Hepatocyte (in vitro differentiated cells): ENCODE data around the gene BTG1. TPM values are rescaled to one million over a fixed set of nuclear protein-coding genes. Genes with fewer than 3 reads are reported as not detected.

ENCODE experiments used
- DNase-seq: peaks from one replicate; pipeline ENCODE4 v3.0.0-alpha.2; 2016; ENCODE audit warnings: low spot score
- H2AFZ ChIP-seq: fragments of 200-600 bp; sonication (generic); 2 replicates; pipeline ENCODE4 v1.6.0; 2016; ENCODE audit warnings: antibody characterized with exemption, mild to moderate bottlenecking
- H3K27ac ChIP-seq: fragments of 200-600 bp; sonication (generic); 2 replicates; pipeline ENCODE4 v1.5.1; 2016; ENCODE audit warnings: mild to moderate bottlenecking
- H3K27me3 ChIP-seq: fragments of 200-600 bp; sonication (generic); 2 replicates; pipeline ENCODE4 v1.6.1; 2016
- H3K36me3 ChIP-seq: fragments of 200-600 bp; sonication (generic); replicated peaks from 2 replicates; pipeline ENCODE4 v1.5.1; 2016; ENCODE audit warnings: low read depth; ENCODE audit not compliant: insufficient read depth
- H3K4me1 ChIP-seq: fragments of 200-600 bp; sonication (generic); 2 replicates; pipeline ENCODE4 v1.5.1; 2016; ENCODE audit warnings: mild to moderate bottlenecking, moderate library complexity; ENCODE audit not compliant: insufficient read depth
- H3K4me2 ChIP-seq: fragments of 200-600 bp; sonication (generic); 2 replicates; pipeline ENCODE4 v1.6.0; 2016
- H3K4me3 ChIP-seq: fragments of 200-600 bp; sonication (generic); 2 replicates; pipeline ENCODE4 v1.5.1; 2016; ENCODE audit warnings: mild to moderate bottlenecking
- H3K79me2 ChIP-seq: fragments of 200-600 bp; sonication (generic); 2 replicates; pipeline ENCODE4 v1.6.0; 2017; ENCODE audit warnings: mild to moderate bottlenecking
- H3K9me2 ChIP-seq: fragments of 200-600 bp; sonication (generic); replicated peaks from 2 replicates; pipeline ENCODE4 v1.6.0; 2017; ENCODE audit warnings: mild to moderate bottlenecking; ENCODE audit not compliant: insufficient read depth
- H3K9me3 ChIP-seq: fragments of 200-600 bp; sonication (generic); 2 replicates; pipeline ENCODE4 v1.5.1; 2016; ENCODE audit warnings: low read depth, mild to moderate bottlenecking
- H4K20me1 ChIP-seq: fragments of 200-600 bp; sonication (generic); 2 replicates; pipeline ENCODE4 v1.6.0; 2016; ENCODE audit warnings: mild to moderate bottlenecking; ENCODE audit not compliant: insufficient read depth, poor library complexity, severe bottlenecking
- EZH2 ChIP-seq: fragments of 200-600 bp; sonication (generic); IDR thresholded peaks from 2 replicates; pipeline ENCODE4 v1.6.1; 2016; ENCODE audit warnings: antibody characterized with exemption, mild to moderate bottlenecking, borderline replicate concordance
- EZH2phosphoT487 ChIP-seq: fragments of 200-600 bp; sonication (generic); IDR thresholded peaks from one replicate; pipeline ENCODE4 v1.6.1; 2018; ENCODE audit warnings: antibody characterized with exemption, mild to moderate bottlenecking, low read depth, moderate library complexity; ENCODE audit not compliant: unreplicated experiment, severe bottlenecking
- WGBS: methylation state at CpG from one replicate; pipeline ENCODE4 v1.1.6; 2016; ENCODE audit warnings: low lambda C conversion rate; ENCODE audit errors: missing lambda C conversion rate; 5-methylcytosine and 5-hydroxymethylcytosine counted together
- polyA plus RNA-seq: library from polyadenylated mRNA; unstranded; fragments of >200 nt; fragmentation: Nextera tagmentation; extraction: Ambion mirVana; gene quantifications from 2 replicates; pipeline ENCODE4 v1.2.1, GENCODE V29; 2016
- total RNA-seq: library from RNA; depleted of rRNA; stranded (reverse); fragments of >200 nt; gene quantifications from 2 replicates; pipeline ENCODE4 v1.2.3, GENCODE V29; 2014
- TF ChIP-seq, protein P1 (sequence below): fragments of 200-600 bp; sonication (generic); IDR thresholded peaks from 2 replicates; pipeline ENCODE4 v1.5.1; 2016; ENCODE audit warnings: antibody characterized with exemption, mild to moderate bottlenecking; ENCODE audit not compliant: poor library complexity

The BTG1 gene
- total and polyA plus RNA-seq, 2 experiments from 2014 or later: 72.0 to 146 TPM

DNA sequence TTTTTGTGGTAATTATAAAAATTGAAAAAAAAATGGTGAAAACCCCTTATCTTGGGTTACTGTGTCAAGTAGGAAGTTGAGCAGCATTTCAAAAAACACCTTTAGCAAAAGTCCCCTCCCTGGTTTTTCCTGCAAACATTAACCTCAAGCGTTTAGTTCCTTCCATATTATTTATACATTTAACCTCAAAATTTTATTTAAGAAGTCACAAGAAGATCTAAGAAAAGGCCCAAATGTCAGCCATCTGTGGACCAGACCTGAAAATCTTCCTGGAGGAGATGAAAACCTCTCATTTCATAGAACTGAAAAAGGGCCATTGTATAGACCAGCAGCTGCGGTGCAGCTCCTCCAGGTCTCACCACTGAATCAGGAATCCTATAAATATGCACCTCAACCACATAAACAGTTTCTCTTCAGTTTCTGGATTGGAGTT, 40.4 kb upstream of the BTG1 start:
- no peak for DNase-seq
- WGBS: 82% methylated on average over 2 of the region's 2 CpGs
- TF ChIP-seq EZH2 (no peak), EZH2phosphoT487 (no peak)
- TF ChIP-seq, protein P1, sequence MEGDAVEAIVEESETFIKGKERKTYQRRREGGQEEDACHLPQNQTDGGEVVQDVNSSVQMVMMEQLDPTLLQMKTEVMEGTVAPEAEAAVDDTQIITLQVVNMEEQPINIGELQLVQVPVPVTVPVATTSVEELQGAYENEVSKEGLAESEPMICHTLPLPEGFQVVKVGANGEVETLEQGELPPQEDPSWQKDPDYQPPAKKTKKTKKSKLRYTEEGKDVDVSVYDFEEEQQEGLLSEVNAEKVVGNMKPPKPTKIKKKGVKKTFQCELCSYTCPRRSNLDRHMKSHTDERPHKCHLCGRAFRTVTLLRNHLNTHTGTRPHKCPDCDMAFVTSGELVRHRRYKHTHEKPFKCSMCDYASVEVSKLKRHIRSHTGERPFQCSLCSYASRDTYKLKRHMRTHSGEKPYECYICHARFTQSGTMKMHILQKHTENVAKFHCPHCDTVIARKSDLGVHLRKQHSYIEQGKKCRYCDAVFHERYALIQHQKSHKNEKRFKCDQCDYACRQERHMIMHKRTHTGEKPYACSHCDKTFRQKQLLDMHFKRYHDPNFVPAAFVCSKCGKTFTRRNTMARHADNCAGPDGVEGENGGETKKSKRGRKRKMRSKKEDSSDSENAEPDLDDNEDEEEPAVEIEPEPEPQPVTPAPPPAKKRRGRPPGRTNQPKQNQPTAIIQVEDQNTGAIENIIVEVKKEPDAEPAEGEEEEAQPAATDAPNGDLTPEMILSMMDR: no peak
- Histone ChIP-seq H3K79me2 (no peaks in the 10 kb centered on the region), H3K4me1 (no peaks in the 10 kb centered on the region), H3K9me2 (no peaks in the 10 kb centered on the region), H4K20me1 (no peaks in the 10 kb centered on the region), H3K27ac (no peak overlapping the region), H3K4me3 (no peak overlapping the region), H3K9me3 (no peaks in the 10 kb centered on the region), H2AFZ (no peak overlapping the region), H3K27me3 (no peaks in the 10 kb centered on the region), H3K4me2 (no peak overlapping the region), H3K36me3 (no peaks in the 10 kb centered on the region)

DNA sequence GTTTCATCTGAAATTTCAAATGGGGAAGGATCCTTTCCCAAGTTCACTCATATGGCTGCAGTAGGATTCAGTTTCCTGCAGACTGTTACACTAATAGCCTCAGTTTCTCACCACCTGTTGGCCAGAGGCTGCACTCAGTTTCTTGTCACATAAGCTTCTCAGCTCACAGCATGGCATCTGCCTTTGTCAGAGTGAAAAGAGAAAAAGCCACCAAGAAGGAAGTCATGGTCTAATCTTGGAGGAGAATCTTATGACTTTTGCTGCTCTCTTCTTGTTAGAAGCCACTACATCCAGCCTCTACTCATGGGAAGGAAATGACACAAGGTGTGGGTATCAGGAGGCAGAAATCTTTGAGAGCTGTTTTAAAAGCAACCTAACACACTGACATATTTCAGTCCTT, 39.4 kb upstream of the BTG1 start:
- H3K27ac ChIP-seq: no peak overlapping the region
- no peak overlapping the region for H3K4me3 ChIP-seq
- no peaks in the 10 kb centered on the region for H3K79me2 ChIP-seq
- no peaks in the 10 kb centered on the region for H3K27me3 ChIP-seq
- no peaks in the 10 kb centered on the region for H3K36me3 ChIP-seq
- no peaks in the 10 kb centered on the region for H3K9me2 ChIP-seq
- H3K9me3 ChIP-seq: no peaks in the 10 kb centered on the region
- no peak overlapping the region for H2AFZ ChIP-seq
- no peaks in the 10 kb centered on the region for H3K4me1 ChIP-seq
- DNase-seq: no peak
- no peak overlapping the region for H3K4me2 ChIP-seq
- no peaks in the 10 kb centered on the region for H4K20me1 ChIP-seq
- TF ChIP-seq, protein P1: no peak
- no peak for TF ChIP-seq EZH2
- no peak for TF ChIP-seq EZH2phosphoT487

DNA sequence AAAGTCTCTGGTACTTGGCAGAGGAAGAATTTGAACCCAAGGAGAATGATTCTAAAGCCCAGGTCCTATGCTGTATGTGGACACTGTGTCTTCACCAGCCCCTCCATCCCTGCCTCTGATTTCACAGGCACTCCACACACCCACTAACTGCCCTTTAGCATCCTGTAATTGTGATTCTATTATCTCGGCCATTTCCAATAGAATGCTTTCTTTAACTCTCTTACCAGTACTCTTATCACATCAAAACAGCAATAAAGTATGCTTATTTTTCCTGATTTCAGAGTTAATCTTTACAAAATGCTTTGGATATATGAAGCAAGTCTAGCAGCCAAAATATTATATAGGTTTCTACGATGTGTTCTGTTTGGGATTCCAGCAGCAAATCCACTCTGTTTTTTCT, 37.9 kb upstream of the BTG1 start:
- no peaks in the 10 kb centered on the region for H3K9me3 ChIP-seq
- no peak overlapping the region for H2AFZ ChIP-seq
- TF ChIP-seq EZH2phosphoT487: no peak
- WGBS: 67% methylated on average over 2 of the region's 2 CpGs
- H3K27ac ChIP-seq: no peak overlapping the region
- H3K4me1 ChIP-seq: no peaks in the 10 kb centered on the region
- no peak for DNase-seq
- H3K27me3 ChIP-seq: no peaks in the 10 kb centered on the region
- H3K4me2 ChIP-seq: peak overlapping the region; percentile 25
- no peaks in the 10 kb centered on the region for H3K36me3 ChIP-seq
- H3K79me2 ChIP-seq: no peaks in the 10 kb centered on the region
- H3K4me3 ChIP-seq: no peak overlapping the region
- no peaks in the 10 kb centered on the region for H3K9me2 ChIP-seq
- no peaks in the 10 kb centered on the region for H4K20me1 ChIP-seq

DNA sequence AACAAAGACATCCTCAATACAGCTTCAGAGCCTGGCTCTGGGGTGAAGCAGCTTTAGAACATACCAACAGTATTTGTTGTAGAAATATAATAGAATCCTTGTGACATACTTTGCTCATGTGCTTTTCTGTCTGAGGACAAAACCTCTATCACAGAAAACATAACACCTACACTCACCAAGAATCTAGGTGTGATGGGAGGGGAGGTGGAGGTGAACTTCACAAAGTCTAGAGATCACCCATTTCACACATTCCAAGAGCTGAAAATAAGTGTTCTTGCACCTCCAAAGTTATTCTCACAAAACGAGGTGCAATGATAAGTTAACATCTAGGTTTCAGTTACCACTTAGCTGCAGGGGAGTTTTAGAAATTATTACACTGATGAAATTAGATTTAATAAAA, 32.7 kb upstream of the BTG1 start:
- Histone ChIP-seq H3K9me3 (no peaks in the 10 kb centered on the region), H3K27ac (no peak overlapping the region), H3K4me1 (no peaks in the 10 kb centered on the region), H3K79me2 (no peaks in the 10 kb centered on the region), H3K36me3 (no peaks in the 10 kb centered on the region), H4K20me1 (no peaks in the 10 kb centered on the region), H3K9me2 (no peaks in the 10 kb centered on the region), H3K27me3 (no peaks in the 10 kb centered on the region), H3K4me2 (no peak overlapping the region), H3K4me3 (no peak overlapping the region), H2AFZ (no peak overlapping the region)
- WGBS: 64% methylated on average over 1 of the region's 1 CpG
- DNase-seq: no peak
- TF ChIP-seq EZH2phosphoT487 (no peak), EZH2 (no peak)
- TF ChIP-seq, protein P1: no peak
